Epithelial cell of proximal tubule (primary cell): ENCODE data around the gene USP35. TPM values are rescaled to one million over a fixed set of nuclear protein-coding genes. Genes with fewer than 3 reads are reported as not detected.

Experiments used
- DNase-seq: peaks from one replicate; pipeline ENCODE4 v3.0.0-alpha.2; 2011; ENCODE audit warnings: low read depth
- H3K4me3 ChIP-seq: 2 replicates; pipeline ENCODE4 v1.5.1; 2011; ENCODE audit warnings: low read depth, mild to moderate bottlenecking, low read length
- CTCF ChIP-seq: conservative IDR thresholded peaks from 2 replicates; pipeline ENCODE4 v1.5.1; 2012; ENCODE audit warnings: low read depth, mild to moderate bottlenecking, low read length
- total RNA-seq: library from RNA; depleted of rRNA; stranded (reverse); fragments of >200 nt; gene quantifications from 2 replicates; pipeline ENCODE4 v1.2.3, GENCODE V29; 2015

Gene USP35
- total RNA-seq, 1 donor from 2014 or later, result 6.1 TPM

DNA sequence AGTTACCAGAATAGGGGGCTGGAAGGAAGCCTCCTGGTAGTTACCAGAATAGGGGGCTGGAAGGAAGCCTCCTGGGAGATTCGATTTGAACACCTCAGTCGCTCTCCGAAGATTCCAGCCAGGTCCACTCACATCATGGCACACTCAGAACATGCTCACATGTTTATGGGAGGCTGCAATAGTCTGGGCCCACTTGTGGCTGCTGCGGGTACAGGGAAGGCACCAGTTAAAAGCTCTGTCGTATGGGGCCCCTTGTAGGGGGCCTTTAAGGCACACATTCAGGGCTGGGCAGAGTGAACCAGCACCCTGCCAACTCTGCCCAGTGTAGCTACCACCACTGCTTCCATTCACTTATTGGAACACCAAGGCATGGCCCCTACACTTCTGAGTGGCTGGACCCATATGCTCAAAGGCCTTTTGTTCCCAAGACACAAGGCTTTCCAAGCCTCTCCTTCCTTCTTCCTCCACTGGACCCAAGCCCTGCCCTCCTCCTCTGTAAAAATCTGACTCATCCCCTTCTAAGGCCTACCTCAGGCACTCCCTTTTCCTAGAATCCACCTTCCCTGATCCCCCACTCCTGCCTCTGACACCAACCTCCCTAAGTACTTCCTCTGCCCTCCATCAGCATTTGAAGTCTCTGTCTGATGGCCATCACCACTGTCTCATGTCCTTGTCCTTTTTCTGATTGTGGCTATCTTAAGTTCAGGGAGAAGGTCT lies 28.0 kb downstream of the USP35 start:
- H3K4me3 ChIP-seq, result no peak overlapping the region
- no peak for DNase-seq
- TF ChIP-seq CTCF, result no peak

DNA sequence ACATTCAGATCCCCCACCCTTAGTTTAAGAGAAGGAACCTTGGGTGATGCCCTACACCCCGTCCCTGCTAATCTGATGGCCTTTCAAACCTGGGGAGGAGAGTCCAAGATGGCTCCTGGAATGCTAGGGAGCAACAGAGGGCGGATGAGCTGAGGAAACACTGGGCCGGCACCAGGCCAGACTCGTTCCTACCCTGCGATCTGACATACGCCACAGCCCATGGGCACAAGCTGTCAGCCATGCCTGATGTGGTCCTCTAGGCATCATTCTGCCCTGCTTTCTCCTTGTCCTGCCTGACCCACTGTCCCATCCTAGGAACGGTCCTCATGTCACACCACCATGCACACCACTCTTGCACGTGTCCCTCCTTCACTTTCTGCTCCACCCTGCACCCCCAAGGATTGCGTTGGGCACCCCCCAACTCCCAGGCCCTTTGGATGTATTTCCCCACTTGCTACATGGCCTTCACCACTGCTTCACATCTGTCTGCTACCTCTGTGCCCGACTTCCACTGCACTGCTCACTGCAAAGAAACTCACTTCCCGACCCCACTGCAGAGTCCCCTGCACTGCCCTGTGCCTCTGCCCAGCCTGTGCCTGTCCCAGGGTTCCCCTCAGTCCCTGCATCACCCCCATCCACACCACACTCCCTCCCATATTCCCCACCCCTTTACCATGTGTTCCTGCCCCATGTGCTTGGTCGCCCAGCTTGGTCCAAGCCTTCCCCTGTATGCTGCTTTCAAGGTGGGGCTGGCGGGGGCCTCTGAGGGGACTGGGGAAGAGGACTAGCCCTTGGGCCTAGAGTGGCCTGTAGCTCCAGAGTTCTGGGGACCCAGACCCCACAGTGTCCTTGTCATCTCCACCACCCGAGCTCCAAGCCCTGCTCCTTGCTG lies 29.2 kb downstream of the USP35 start:
- no peak for DNase-seq
- H3K4me3 ChIP-seq, result no peak overlapping the region
- TF ChIP-seq CTCF, result no peak

- DNase-seq, result no peak
- no peak overlapping the region for H3K4me3 ChIP-seq
- TF ChIP-seq CTCF, result no peak
Observed at GRCh38 chr11:78218707-78219492, 30.2 kb downstream of the USP35 start.

GRCh38 chr11:78219493-78220217 lies 30.9 kb downstream of the USP35 start:
- H3K4me3 ChIP-seq, result no peak overlapping the region
- no peak for DNase-seq
- TF ChIP-seq CTCF, result no peak

DNA sequence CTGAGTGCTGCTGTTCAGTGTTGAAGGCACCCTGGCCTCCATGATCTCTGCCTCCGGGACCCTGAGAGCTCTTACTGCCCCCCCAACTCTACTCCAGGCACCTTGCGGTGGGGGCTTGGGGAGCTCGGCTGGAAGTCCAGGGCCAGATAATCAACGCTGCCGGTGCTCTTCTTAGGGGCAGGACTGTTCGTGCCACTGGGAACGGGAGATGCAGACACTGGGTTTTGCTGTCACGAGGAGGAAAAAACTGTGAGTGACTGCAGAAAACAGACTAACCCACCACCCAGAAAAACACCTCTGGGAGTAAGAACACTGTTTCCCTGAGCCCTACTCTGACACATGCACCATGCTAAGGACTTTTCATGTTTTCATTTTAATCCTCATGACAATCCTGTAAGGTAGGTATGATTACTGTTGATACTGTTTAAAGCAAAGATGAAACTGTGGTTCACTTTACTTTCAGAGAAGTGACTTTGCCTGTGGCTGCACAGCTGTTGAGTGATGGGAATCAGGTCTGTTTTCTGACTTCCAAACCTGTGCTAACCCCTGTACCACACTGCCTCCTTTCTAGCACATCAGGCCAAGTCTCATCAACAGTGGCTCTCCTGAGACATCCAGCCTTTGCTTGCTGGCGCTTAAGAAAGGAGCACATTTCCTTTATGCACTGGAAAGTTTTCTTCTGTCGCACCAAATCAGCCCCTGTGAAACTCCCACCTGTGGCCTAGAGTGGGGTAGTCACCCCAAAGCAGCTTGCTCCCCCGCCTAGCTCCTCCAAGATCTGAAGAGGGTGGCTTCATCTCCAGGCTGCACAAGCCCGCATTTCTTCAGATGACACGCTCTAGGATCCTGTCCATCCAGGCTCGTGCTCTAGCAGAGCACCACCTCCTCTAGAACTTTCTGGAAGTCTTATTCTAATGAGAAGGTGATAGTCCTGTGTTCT lies 31.8 kb downstream of the USP35 start:
- no peak overlapping the region for H3K4me3 ChIP-seq
- DNase-seq, result no peak
- no peak for TF ChIP-seq CTCF
